Muscle of arm (tissue), 12 donors: ENCODE measurements around the gene NTM. TPM values are rescaled to one million over a fixed set of nuclear protein-coding genes. Genes with fewer than 3 reads are reported as not detected.

Experiments used
- DNase-seq: peaks from one replicate; pipeline ENCODE4 v3.0.0-alpha.2; 2013
- polyA plus RNA-seq, 12 donors: library from polyadenylated mRNA; unstranded; fragments of 120-200 nt; gene quantifications; one replicate each; pipeline ENCODE4 v1.2.1, GENCODE V29; 2013; ENCODE audit not compliant: insufficient read length in 12 of 12

Gene NTM
- polyA plus RNA-seq, 12 donors: 9.6 to 40.9 (median 22.3) TPM; not detected in 1

GRCh38 chr11:131372234-131372962 is 2.0 kb downstream of the NTM start:
- DNase-seq: no peak

- no peak for DNase-seq
Measured at GRCh38 chr11:131373095-131373725, 2.8 kb downstream of the NTM start.

- DNase-seq: no peak
Measured at GRCh38 chr11:131373756-131374155, 3.3 kb downstream of the NTM start.

GRCh38 chr11:131375421-131375820 is 5.0 kb downstream of the NTM start:
- DNase-seq: no peak

GRCh38 chr11:131375915-131376314 is 5.5 kb downstream of the NTM start:
- DNase-seq: no peak

- DNase-seq: no peak
Measured at GRCh38 chr11:131378931-131379330, 8.5 kb downstream of the NTM start.

- DNase-seq: no peak
Measured at GRCh38 chr11:131385763-131386390, 15.5 kb downstream of the NTM start.

- no peak for DNase-seq
Measured at GRCh38 chr11:131386408-131386807, 16.0 kb downstream of the NTM start.

GRCh38 chr11:131388030-131388429 is 17.6 kb downstream of the NTM start:
- no peak for DNase-seq

GRCh38 chr11:131389582-131389981 is 19.2 kb downstream of the NTM start:
- DNase-seq: no peak

- DNase-seq: no peak
Measured at GRCh38 chr11:131391176-131391575, 20.8 kb downstream of the NTM start.

- DNase-seq: no peak
Measured at GRCh38 chr11:131392528-131393255, 22.3 kb downstream of the NTM start.

GRCh38 chr11:131393691-131394090 is 23.3 kb downstream of the NTM start:
- DNase-seq: no peak

GRCh38 chr11:131397675-131398074 is 27.3 kb downstream of the NTM start:
- DNase-seq: no peak

- no peak for DNase-seq
Measured at GRCh38 chr11:131402040-131402439, 31.6 kb downstream of the NTM start.

- no peak for DNase-seq
Measured at GRCh38 chr11:131404010-131404409, 33.6 kb downstream of the NTM start.

GRCh38 chr11:131408025-131408640 is 37.7 kb downstream of the NTM start:
- DNase-seq: no peak

- DNase-seq: no peak
Measured at GRCh38 chr11:131409345-131409744, 38.9 kb downstream of the NTM start.

- DNase-seq: no peak
Measured at GRCh38 chr11:131411636-131412035, 41.2 kb downstream of the NTM start.

- DNase-seq: no peak
Measured at GRCh38 chr11:131412061-131412460, 41.6 kb downstream of the NTM start.

- no peak for DNase-seq
Measured at GRCh38 chr11:131413217-131413616, 42.8 kb downstream of the NTM start.

GRCh38 chr11:131418189-131418588 is 47.8 kb downstream of the NTM start:
- DNase-seq: no peak
